Measurements from ENCODE around the gene EDC3.

Gene EDC3

GRCh38 chr15:74615508-74616365, 80.1 kb downstream of the EDC3 start, which contains the start of gene CLK3:
Gene CLK3 (plus strand): TSS chr15:74615836. CDS start chr15:74619197, 3,361 bp downstream.
- DNase-seq (ENCODE audit: low spot score), result peak; percentile 100

DNA sequence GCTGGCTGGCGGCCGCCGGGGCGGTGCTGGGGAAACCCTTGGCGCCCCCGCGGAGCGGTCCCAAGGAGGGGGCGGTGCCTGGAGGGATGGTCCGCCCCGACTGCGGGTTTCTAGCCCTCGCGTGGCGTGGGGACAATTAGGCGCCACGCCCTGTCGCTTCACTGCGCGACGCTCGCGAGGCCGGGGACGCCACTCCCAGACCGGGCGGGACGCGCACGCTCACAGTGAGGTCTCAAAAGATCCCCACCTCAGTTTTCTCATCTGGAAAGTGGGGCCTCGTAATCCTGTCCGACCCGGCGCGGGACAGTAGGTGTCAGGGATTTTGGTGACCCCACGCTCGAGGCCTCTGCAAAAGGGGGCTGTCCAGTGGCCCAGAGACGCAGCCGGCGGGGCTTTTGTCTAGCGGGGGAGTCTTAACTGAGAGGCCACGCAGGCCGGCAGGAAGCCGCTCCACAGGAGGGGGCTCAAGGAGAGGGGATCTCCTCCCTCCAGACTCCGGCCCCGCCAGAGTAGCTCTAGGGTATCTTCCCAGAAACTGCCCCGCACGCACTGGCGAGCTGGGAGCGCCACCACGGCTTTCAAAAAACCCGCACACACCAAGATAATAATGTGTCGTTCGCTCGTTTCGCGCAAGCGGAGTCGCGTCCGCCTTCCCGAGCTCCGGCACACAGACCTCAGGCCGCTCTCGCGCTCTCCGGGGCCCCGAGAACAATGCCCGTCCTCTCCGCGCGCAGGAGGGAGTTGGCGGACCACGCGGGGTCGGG, 80.9 kb downstream of the EDC3 start:
- no peak for TF ChIP-seq CTCF (IDR thresholded peaks at IDR 0.05; ENCODE audit: extremely low read depth, missing control alignments)

More at GRCh38 chr15:74615508-74616365, 80.1 kb downstream of the EDC3 start, which contains the start of gene CLK3:
- TF ChIP-seq CTCF (IDR thresholded peaks at IDR 0.05; ENCODE audit: extremely low read depth, missing control alignments), result no peak

DNA sequence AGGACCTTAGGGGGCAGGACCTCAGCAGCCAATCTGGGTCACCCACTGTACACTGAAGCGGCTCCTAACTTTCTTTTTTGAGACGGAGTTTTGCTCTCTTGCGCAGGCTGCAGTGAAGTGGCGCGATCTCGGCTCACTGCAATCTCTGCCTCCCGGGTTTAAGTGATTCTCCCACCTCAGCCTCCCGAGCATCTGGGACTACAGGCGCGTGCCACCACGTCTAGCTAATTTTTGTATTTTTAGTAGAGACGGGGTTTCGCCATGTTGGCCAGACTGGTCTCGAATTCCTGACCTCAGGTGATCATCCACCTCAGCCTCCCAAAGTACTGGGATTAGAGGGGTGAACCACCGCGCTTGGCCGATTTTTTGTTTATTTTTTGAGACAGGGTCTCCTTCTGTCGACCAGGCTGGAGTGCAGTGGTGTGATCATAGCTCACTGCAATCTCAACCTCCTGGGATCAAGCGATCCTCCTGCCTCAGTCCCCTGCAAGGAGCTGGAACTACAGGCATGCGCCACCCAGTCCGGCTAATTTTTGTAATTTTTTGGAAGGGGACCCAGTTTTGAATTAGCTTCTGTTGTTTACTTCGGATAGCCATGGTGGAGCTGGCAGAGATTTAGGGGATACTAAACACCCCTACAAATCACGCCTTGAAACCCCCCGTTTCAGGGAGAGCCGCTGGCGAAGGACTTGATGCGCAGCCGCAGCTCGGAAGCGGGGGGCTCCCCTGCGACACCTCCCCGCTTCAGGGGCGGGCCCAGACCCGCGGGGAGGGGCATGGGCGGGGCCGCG, 81.7 kb downstream of the EDC3 start:
- no peak for TF ChIP-seq CTCF (IDR thresholded peaks at IDR 0.05; ENCODE audit: extremely low read depth, missing control alignments)
- DNase-seq (ENCODE audit: low spot score), result no peak

More for the DNA sequence above, 80.9 kb downstream of the EDC3 start:
- DNase-seq (ENCODE audit: low spot score), result peak; percentile 98

DNA sequence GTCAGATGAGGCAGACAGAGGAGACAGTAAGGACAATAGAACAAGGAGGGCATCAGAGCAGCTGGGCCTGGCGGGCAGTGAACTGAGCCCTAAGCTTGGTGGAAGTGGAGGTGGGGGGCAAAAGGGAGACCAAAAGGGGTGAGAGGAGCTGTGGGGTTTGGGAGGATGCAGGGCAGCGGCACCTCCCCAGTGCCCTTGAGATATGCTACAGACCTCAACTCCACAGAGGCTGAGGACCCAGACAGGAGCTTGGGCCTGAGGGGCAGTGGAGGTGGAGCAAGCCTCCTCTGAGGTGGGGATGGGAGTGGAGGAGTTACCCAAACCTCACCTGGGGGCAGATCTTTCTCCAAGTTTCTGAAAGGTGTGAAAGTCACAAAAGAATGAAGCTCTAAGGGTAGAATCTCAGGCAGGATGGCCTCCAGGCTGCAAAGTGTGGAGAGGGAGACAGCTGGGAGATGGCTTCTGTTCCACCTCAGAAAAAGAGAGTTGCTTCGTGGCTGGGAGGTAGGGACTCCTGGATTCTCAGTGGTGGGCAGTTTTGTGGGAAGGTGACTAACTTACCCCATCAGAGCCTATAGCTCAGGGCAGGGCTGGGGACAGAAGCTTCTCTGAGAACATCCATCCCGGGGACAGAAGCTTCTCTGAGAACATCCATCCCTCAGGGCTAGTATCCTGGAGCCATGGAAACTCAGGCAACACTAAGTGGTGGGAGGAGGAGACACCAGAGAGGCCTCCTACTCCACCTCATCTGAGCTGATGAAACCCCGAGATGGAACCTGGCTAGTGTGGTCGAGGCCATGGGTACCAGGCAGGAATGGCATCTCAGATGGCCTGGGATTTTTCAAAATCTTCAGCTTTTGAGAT, 82.5 kb downstream of the EDC3 start:
- DNase-seq (ENCODE audit: low spot score), result no peak
- no peak for TF ChIP-seq CTCF (IDR thresholded peaks at IDR 0.05; ENCODE audit: extremely low read depth, missing control alignments)

- no peak for DNase-seq (ENCODE audit: low spot score)
- no peak for TF ChIP-seq CTCF (IDR thresholded peaks at IDR 0.05; ENCODE audit: extremely low read depth, missing control alignments)
These were observed 83.1 kb downstream of the EDC3 start for GRCh38 chr15:74612677-74613076.

DNA sequence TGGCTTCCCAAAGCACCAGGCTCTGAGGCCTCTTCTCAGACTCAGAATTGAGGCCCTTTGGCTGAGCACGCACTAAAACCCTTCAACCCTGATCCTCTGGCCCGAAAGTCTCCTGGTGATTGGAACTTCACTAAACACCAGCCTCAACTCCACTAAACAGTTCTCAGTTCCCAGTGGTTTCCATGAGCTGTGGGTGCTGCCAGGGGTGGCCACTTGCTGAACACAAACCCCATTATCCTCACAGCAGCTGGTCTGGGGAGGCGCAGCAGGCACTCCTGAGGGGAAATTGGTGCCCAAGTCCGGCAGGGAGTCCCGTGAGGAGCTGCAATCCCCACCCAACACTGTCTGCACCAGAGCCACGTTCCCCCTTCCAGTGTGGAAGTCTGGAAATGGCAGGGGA, 84.0 kb downstream of the EDC3 start:
- no peak for DNase-seq (ENCODE audit: low spot score)
- TF ChIP-seq CTCF (IDR thresholded peaks at IDR 0.05; ENCODE audit: extremely low read depth, missing control alignments), result no peak
